Bone marrow (tissue), 2 donors: ENCODE results near the gene IFNL1.
"Not testable (repeated sequence)": the region's sequence is repeated elsewhere in the genome, so short reads cannot be mapped to it uniquely, and the experiment has no call there.

ENCODE experiments used
- DNase-seq, 2 donors: peaks; one replicate each; lab custom pipeline; 2025; lab: John Stamatoyannopoulos, UW

The IFNL1 gene

GRCh38 chr19:39308531-39309304 is 12.5 kb downstream of the IFNL1 start:
- no peak for DNase-seq

GRCh38 chr19:39309305-39309670 is 13.1 kb downstream of the IFNL1 start:
- DNase-seq, result not testable (repeated sequence)

GRCh38 chr19:39310558-39311311 is 14.5 kb downstream of the IFNL1 start:
- DNase-seq, result no peak

- DNase-seq, result no peak
Measured at GRCh38 chr19:39314016-39314728, 18.0 kb downstream of the IFNL1 start.

GRCh38 chr19:39315933-39316332 is 19.7 kb downstream of the IFNL1 start:
- no peak for DNase-seq

GRCh38 chr19:39316627-39317321 is 20.6 kb downstream of the IFNL1 start:
- DNase-seq, result no peak

- DNase-seq, result no peak
Measured at GRCh38 chr19:39317476-39317875, 21.3 kb downstream of the IFNL1 start.

GRCh38 chr19:39318071-39318470 is 21.9 kb downstream of the IFNL1 start:
- DNase-seq, result no peak

- DNase-seq, result no peak
Measured at GRCh38 chr19:39318690-39319089, 22.5 kb downstream of the IFNL1 start.

- no peak for DNase-seq
Measured at GRCh38 chr19:39319098-39319891, 23.1 kb downstream of the IFNL1 start.

- no peak for DNase-seq
Measured at GRCh38 chr19:39319892-39320248, 23.7 kb downstream of the IFNL1 start.

GRCh38 chr19:39321117-39321831 is 25.1 kb downstream of the IFNL1 start:
- no peak for DNase-seq

- no peak for DNase-seq
Measured at GRCh38 chr19:39321832-39322176, 25.6 kb downstream of the IFNL1 start.

GRCh38 chr19:39324242-39324842 is 28.1 kb downstream of the IFNL1 start:
- no peak for DNase-seq

GRCh38 chr19:39325778-39326665 is 29.8 kb downstream of the IFNL1 start:
- no peak for DNase-seq

- no peak for DNase-seq
Measured at GRCh38 chr19:39327363-39328045, 31.3 kb downstream of the IFNL1 start.

GRCh38 chr19:39328046-39328705 is 32.0 kb downstream of the IFNL1 start:
- DNase-seq, result peak; percentile 35 to 46

- DNase-seq, result no peak
Measured at GRCh38 chr19:39329948-39330347, 33.7 kb downstream of the IFNL1 start.
